AG04449 (cell line): ENCODE results near the gene WDR12.
"Not testable (repeated sequence)": the region's sequence is repeated elsewhere in the genome, so short reads cannot be mapped to it uniquely, and the experiment has no call there.

Source experiments
- CTCF ChIA-PET: fragments of 350-600 bp; formaldehyde crosslinking; extraction: SDS; loops from one replicate; lab custom pipeline; 2021; ENCODE audit warnings: antibody characterized with exemption; lab: Yijun Ruan, JAX
- POLR2A ChIA-PET: fragments of 400-600, 350-600 bp; formaldehyde crosslinking; extraction: SDS; loops from one replicate; lab custom pipeline; 2020; ENCODE audit warnings: antibody characterized with exemption, inconsistent platforms; lab: Yijun Ruan, JAX
- DNase-seq: peaks from one replicate; pipeline ENCODE4 v3.0.0-alpha.2; 2010; ENCODE audit warnings: low read depth, low spot score
- H3K4me3 ChIP-seq: 2 replicates; pipeline ENCODE4 v1.5.1; 2011; ENCODE audit warnings: low read depth, mild to moderate bottlenecking, control low read depth, low read length
- TF ChIP-seq, protein P1 (sequence below): IDR thresholded peaks from one replicate; pipeline ENCODE4 v1.5.1; 2011; ENCODE audit warnings: mild to moderate bottlenecking, moderate library complexity, low read length, control low read depth, inconsistent platforms; ENCODE audit not compliant: insufficient read depth; ENCODE audit errors: missing control alignments

Gene WDR12

DNA sequence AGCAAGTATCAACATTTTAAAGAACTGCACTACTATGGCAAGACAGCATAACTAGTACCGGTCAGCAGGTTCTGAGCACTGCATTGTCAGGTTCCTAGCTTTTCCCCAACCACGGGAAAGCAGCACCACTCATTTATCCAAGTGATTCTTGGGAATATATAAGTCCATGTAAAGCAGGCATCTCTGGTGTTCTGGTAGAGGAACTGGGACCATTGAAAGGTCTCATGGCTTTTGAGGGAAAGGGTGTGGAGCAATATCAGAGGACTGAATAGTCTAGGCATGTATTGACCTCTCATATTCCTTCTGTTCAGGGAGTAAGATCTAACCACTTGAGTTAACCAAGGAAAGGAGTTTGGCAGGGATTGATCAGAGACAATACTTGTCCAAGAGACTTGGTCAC lies 33.8 kb downstream of the WDR12 start:
- TF ChIP-seq, protein P1, sequence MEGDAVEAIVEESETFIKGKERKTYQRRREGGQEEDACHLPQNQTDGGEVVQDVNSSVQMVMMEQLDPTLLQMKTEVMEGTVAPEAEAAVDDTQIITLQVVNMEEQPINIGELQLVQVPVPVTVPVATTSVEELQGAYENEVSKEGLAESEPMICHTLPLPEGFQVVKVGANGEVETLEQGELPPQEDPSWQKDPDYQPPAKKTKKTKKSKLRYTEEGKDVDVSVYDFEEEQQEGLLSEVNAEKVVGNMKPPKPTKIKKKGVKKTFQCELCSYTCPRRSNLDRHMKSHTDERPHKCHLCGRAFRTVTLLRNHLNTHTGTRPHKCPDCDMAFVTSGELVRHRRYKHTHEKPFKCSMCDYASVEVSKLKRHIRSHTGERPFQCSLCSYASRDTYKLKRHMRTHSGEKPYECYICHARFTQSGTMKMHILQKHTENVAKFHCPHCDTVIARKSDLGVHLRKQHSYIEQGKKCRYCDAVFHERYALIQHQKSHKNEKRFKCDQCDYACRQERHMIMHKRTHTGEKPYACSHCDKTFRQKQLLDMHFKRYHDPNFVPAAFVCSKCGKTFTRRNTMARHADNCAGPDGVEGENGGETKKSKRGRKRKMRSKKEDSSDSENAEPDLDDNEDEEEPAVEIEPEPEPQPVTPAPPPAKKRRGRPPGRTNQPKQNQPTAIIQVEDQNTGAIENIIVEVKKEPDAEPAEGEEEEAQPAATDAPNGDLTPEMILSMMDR: no peak
- ChIA-PET POLR2A (no interaction called here), CTCF (no interaction called here)
- DNase-seq: no peak
- no peak overlapping the region for H3K4me3 ChIP-seq

DNA sequence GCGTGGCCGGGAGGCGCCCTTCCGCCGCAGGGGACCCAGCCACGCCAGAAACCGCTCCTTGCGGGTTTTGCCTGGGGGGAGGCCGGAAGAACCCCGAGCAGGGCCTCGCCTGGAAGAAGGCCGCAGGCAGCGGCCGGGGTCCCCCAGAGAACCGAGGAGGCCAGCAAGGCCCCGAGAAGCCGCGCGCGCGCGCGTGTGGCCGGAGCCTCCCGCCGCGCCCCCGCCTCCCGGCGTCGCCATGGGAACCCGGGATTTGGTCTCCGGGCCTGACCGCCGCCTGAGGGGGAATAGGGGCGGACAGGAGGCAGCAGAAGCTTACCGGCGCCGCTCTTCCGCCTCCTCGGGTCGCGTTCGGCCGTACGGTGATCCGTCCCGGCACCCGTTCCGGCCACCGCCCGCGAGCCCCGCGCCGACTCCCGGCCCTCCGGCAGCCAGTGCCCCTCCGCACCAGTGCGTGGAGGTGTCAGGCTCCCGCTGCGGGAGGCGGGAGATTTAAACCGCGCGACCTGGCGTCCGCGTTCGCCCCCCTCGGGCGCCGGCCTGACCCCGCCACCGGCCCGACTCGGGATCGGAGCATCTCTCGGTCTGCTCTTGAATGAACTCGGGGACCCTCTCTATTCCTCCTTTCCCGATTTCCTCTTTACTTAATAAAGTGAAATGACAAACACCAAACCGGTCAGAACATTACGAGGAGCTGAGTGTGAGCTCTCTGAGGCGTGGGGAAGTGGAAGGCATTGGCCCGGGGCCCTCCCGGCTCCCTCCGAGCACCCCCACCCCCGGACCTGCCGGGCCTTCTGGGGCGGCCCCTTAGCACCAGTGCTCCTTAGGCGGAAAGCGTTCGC lies 40.0 kb downstream of the WDR12 start, which contains the start of gene ICA1L:
ICA1L (minus strand) TSS at position 467 of the 842 bp plus-strand sequence. CDS start 42,757 bp downstream, outside the sequence.
- H3K4me3 ChIP-seq: peak within 1 kb of the TSS; percentile 76
- CTCF ChIA-PET: interaction anchor here (1.0 to 2.9 kb wide), 6 partner anchors 10 to 297 kb away, joined by 3 to 18 read pairs (median 4); partner anchors contain the start of gene WDR12
- POLR2A ChIA-PET: interaction anchor here (0.9 kb wide), 1 partner anchor 40 kb away, joined by 3 read pairs; the partner anchor contains the start of genes CARF and WDR12
- TF ChIP-seq, protein P1: peak; percentile 29
- DNase-seq: no peak

DNA sequence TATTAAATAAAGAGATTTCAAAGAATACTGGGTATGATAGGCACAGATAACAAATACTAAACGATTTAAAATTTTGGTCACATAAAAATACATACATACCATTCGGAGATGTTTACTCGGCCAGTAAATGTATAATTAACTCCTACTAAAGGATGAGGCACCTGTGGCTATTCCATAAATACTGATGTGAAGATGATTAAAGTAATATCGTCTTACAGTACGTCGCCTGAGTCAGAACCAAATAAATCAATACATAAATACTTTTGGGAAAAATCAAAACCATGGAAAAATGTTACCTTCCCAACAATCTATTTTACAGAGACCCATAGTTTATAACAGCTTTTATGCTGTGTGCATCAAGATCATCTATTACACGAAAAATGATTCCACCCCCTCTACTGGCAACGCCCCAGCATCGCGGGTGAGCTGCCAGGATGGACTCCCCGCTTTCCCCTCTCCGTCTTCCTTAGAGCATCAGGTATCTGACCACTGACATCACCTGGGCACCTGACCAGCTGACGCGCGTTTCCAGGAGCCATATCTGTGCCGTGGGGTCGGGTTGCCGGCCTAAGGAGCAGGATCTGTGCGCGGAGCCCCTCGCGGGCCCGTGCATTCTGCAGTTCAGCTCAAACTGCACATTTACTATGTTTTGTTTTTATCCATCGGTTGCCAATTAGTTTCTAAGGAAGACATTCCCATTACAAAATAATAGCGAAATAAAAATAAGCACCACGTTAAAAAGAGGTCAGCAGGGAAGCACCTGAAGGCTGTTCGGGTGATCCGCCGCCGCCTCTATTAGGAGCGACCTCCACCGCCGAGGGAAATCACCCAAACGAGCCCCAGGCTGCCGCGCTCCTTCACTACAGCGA lies 40.8 kb downstream of the WDR12 start:
- POLR2A ChIA-PET: no interaction called here

DNA sequence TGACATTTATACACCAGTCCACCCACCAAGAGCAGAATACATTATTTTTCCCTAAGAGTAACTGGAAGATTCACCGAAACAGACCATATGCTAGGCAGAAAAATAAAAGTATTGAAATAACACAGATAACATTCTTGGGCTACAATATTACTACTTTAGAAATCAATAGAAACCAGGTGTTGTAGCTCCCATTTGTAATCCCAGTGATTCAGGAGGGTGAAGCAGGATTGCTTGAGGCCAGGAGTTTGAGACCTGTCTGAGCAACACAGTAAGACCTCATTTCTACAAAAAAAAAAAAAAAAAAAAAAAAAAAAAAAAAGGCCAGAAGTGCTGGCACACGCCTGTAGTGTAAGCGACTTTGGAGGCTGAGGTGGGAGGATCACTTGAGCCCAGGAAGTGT lies 49.5 kb downstream of the WDR12 start:
- H3K4me3 ChIP-seq: no peak overlapping the region
- TF ChIP-seq, protein P1: no peak
- DNase-seq: no peak
- CTCF ChIA-PET: interaction anchor here (0.9 kb wide), 1 partner anchor 9 kb away, joined by 3 read pairs; no protein-coding TSS in a partner anchor
- POLR2A ChIA-PET: no interaction called here

More for the DNA sequence above, 40.8 kb downstream of the WDR12 start:
- CTCF ChIA-PET: interaction anchor here (0.7 to 2.9 kb wide), 7 partner anchors 9 to 297 kb away, joined by 3 to 18 read pairs (median 3); partner anchors contain the start of gene WDR12
- TF ChIP-seq, protein P1: peak; percentile 48
- no peak for DNase-seq
- H3K4me3 ChIP-seq: peak overlapping the region; percentile 76

DNA sequence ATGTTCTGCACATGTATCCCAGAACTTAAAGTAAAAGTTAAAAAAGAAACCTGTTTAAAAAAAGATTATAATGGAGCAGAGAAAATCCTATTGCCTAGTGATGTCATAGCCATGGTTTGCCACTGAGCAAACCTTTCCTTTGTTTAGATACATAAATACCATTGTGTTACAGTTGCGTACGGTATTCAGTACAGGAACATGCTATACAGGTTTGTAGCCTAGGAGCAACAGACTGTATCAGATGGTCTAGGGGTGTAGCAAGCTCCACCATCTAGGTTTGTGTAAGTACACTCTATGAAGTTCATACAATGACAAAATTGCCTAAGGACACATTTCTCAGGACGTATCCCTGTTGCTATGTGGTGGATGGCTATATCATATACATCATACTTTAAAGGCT lies 52.9 kb downstream of the WDR12 start:
- DNase-seq: no peak
- POLR2A ChIA-PET: no interaction called here
- CTCF ChIA-PET: no interaction called here
- TF ChIP-seq, protein P1: no peak
- no peak overlapping the region for H3K4me3 ChIP-seq

DNA sequence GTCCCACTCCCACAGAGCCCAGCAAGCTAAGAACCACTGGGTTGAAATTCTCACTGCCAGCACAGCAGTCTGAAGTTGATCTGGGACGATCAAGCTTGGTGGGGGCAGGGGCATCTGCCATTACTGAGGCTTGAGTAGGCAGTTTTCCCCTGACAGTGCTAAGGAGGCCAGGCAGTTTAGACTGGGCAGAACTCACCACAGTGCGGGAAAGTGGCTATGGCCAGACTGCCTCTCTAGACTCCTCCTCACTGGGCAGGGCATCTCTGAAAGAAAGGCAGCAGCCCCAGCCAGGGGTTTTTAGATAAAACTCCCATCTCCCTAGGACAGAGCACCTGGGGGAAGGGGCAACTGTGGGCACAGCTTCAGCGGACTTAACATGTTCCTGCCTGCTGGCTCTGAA lies 62.1 kb downstream of the WDR12 start:
- H3K4me3 ChIP-seq, POLR2A ChIA-PET, DNase-seq, CTCF ChIA-PET: not testable (repeated sequence)
